B cell (primary cell): ENCODE results near the gene PTPRN2. TPM values are rescaled to one million over a fixed set of nuclear protein-coding genes. Genes with fewer than 3 reads are reported as not detected.

ENCODE experiments used
- ATAC-seq: fragments of 200-7000 bp; cut with Tn5 transposase; one replicate; pipeline ENCODE4 v1.10.0; 2021; ENCODE audit warnings: low read depth, mild to moderate bottlenecking, moderate number of reproducible peaks, moderate library complexity
- CTCF ChIA-PET: fragments of 350-600 bp; sonication (Branson Sonifier 250); formaldehyde crosslinking; loops from one replicate; lab custom pipeline; 2021; ENCODE audit warnings: antibody characterized with exemption, inconsistent platforms; lab: Charles Lee
- POLR2A ChIA-PET: fragments of 350-600 bp; sonication (Branson Sonifier 250); formaldehyde crosslinking; loops from one replicate; lab custom pipeline; 2021; ENCODE audit warnings: antibody characterized with exemption; lab: Charles Lee
- DNase-seq: peaks from one replicate; pipeline ENCODE4 v3.0.0; 2013
- H2AFZ ChIP-seq: 2 replicates; pipeline ENCODE4 v1.6.1; 2012; ENCODE audit warnings: mild to moderate bottlenecking, low read depth, low read length; ENCODE audit not compliant: insufficient read depth, poor library complexity, severe bottlenecking
- H3K27ac ChIP-seq, 2 donors: 1 replicate in 1 of 2; 2 replicates in 1 of 2; pipeline ENCODE4 v1.5.1; 2012 to 2013; ENCODE audit warnings: low read length in 2 of 2, mild to moderate bottlenecking in 2 of 2, moderate library complexity in 1 of 2
- H3K27me3 ChIP-seq, 4 experiments: fragments of 200-600 bp in 1 of 4; sonication (generic) in 1 of 4; replicated peaks in 1 of 4; 1 replicate in 2 of 4; 2 replicates in 2 of 4; pipeline versions ENCODE4 v1.6.1 to v1.7.0; 2013 to 2016; ENCODE audit warnings: low read length in 3 of 4, mild to moderate bottlenecking in 2 of 4, mixed read lengths in 1 of 4, moderate library complexity in 1 of 4; ENCODE audit not compliant: insufficient read depth in 4 of 4, control insufficient read depth in 3 of 4; ENCODE audit errors: control extremely low read depth in 1 of 4
- H3K36me3 ChIP-seq, 2 experiments: replicated peaks in 1 of 2; 1 replicate in 1 of 2; 2 replicates in 1 of 2; pipeline versions ENCODE4 v1.6.1 to v1.7.1; 2013; ENCODE audit warnings: low read length in 1 of 2; ENCODE audit not compliant: insufficient read depth in 2 of 2, control insufficient read depth in 1 of 2; ENCODE audit errors: control extremely low read depth in 1 of 2, extremely low read depth in 1 of 2
- H3K4me1 ChIP-seq, 2 donors: fragments of 200-600 bp in 1 of 2; sonication (generic) in 1 of 2; 1 replicate in 1 of 2; 2 replicates in 1 of 2; pipeline versions ENCODE4 v1.5.1 to v1.6.1; 2013 to 2017; ENCODE audit warnings: low read length in 2 of 2; ENCODE audit not compliant: control insufficient read depth in 2 of 2, insufficient read depth in 2 of 2
- H3K4me2 ChIP-seq: replicated peaks from 2 replicates; pipeline ENCODE3; 2012; ENCODE audit warnings: mild to moderate bottlenecking, low read depth, low read length; ENCODE audit not compliant: poor library complexity, severe bottlenecking
- H3K4me3 ChIP-seq, 5 experiments: fragments of 200-600 bp in 1 of 5; sonication (generic) in 1 of 5; 1 replicate in 3 of 5; 2 replicates in 2 of 5; pipeline versions ENCODE4 v1.5.1 to v1.7.0; 2011 to 2016; ENCODE audit warnings: low read length in 4 of 5, mild to moderate bottlenecking in 4 of 5, low read depth in 2 of 5, control low read depth in 1 of 5, moderate library complexity in 1 of 5; ENCODE audit not compliant: insufficient read depth in 1 of 5; ENCODE audit errors: control extremely low read depth in 1 of 5, extremely low read depth in 1 of 5
- H3K79me2 ChIP-seq: fragments of 200-600 bp; sonication (generic); one replicate; pipeline ENCODE4 v1.6.0; 2016; ENCODE audit warnings: low read length; ENCODE audit not compliant: control insufficient read depth, insufficient read depth
- H3K9ac ChIP-seq: fragments of 200-600 bp; sonication (generic); 2 replicates; pipeline ENCODE4 v1.6.1; 2017; ENCODE audit warnings: mild to moderate bottlenecking, low read length, moderate library complexity
- H3K9me3 ChIP-seq, 3 donors: one replicate each; pipeline versions ENCODE4 v1.6.1 to v1.7.1; 2013; ENCODE audit warnings: low read length in 2 of 3; ENCODE audit not compliant: control insufficient read depth in 2 of 3, insufficient read depth in 1 of 3; ENCODE audit errors: control extremely low read depth in 1 of 3
- H4K20me1 ChIP-seq: 2 replicates; pipeline ENCODE4 v1.6.0; 2012; ENCODE audit warnings: mild to moderate bottlenecking, low read length; ENCODE audit not compliant: insufficient read depth, control insufficient read depth, poor library complexity, severe bottlenecking
- H3K27ac Mint-ChIP-seq: one replicate; pipeline ENCODE4 v1.8.0; 2021; ENCODE audit warnings: mixed read lengths
- H3K27me3 Mint-ChIP-seq: one replicate; pipeline ENCODE4 v1.8.0; 2021; ENCODE audit warnings: mixed read lengths
- H3K4me1 Mint-ChIP-seq: one replicate; pipeline ENCODE4 v1.8.0; 2021; ENCODE audit warnings: mixed read lengths
- H3K4me3 Mint-ChIP-seq: one replicate; pipeline ENCODE4 v1.8.0; 2021; ENCODE audit warnings: mixed read lengths
- H3K9me3 Mint-ChIP-seq: one replicate; pipeline ENCODE4 v1.8.0; 2022; ENCODE audit warnings: mixed read lengths; ENCODE audit not compliant: insufficient read depth
- CTCF ChIP-seq: fragments of 200-600 bp; IDR thresholded peaks from one replicate; pipeline ENCODE4 v1.8.0; 2022; ENCODE audit warnings: antibody characterized with exemption, mild to moderate bottlenecking
- EZH2 ChIP-seq: IDR thresholded peaks from 2 replicates; pipeline ENCODE4 v1.6.1; 2012; ENCODE audit warnings: borderline replicate concordance, low read depth, mild to moderate bottlenecking, moderate library complexity, low read length; ENCODE audit not compliant: insufficient read depth, poor library complexity, severe bottlenecking
- WGBS: methylation state at CpG from one replicate; pipeline ENCODE4 v1.1.5; 2013; ENCODE audit warnings: missing lambda C conversion rate; ENCODE audit not compliant: insufficient coverage; 5-methylcytosine and 5-hydroxymethylcytosine counted together
- intact Hi-C: fragments of 100-400 bp; cut with micrococcal nuclease; formaldehyde crosslinking; loops from one replicate; pipeline ENCODE4 v1.10.0; 2022
- polyA plus RNA-seq: library from polyadenylated mRNA; depleted of rRNA; stranded (reverse); fragments of >200 nt; gene quantifications from 2 replicates; pipeline ENCODE4 v1.2.3, GENCODE V29; 2012
- total RNA-seq, 2 donors: library from RNA; stranded (reverse); fragments of 120-200 nt in 1 of 2; gene quantifications; 1 replicate in 1 of 2; 2 replicates in 1 of 2; pipeline versions ENCODE4 v1.2.3 to v1.2.4, GENCODE V29; 2013 to 2022

PTPRN2 gene
- total and polyA plus RNA-seq, 2 donors (not counting 1 experiment from before 2014, with no cell fraction given): 2.0 to 5.0 TPM

- DNase-seq: no peak
- Mint-ChIP-seq H3K4me1 (no peaks in the 10 kb centered on the region), H3K27me3 (no peaks in the 10 kb centered on the region), H3K27ac (no peak overlapping the region), H3K4me3 (no peak overlapping the region), H3K9me3 (no peaks in the 10 kb centered on the region)
- ChIA-PET CTCF (no interaction called here), POLR2A (no interaction called here)
- intact Hi-C loops: no loop called here
- Histone ChIP-seq H3K4me2 (no peak overlapping the region), H3K4me3 (no peak overlapping the region), H4K20me1 (no peaks in the 10 kb centered on the region), H3K27ac (no peak overlapping the region), H3K36me3 (no peaks in the 10 kb centered on the region), H3K4me1 (no peaks in the 10 kb centered on the region), H3K9me3 (peaks cover 0 to 27% (median 0%) of the 10 kb centered on the region in 3 donors), H2AFZ (no peak overlapping the region), H3K79me2 (no peaks in the 10 kb centered on the region), H3K27me3 (no peaks in the 10 kb centered on the region), H3K9ac (no peak overlapping the region)
- no peak for TF ChIP-seq CTCF
- TF ChIP-seq EZH2: no peak
- WGBS: 95% methylated on average over 38 of the region's 42 CpGs
- no peak for ATAC-seq
Measured at GRCh38 chr7:157801971-157802675, 785.5 kb downstream of the PTPRN2 start.

GRCh38 chr7:157801113-157801512 lies 786.5 kb downstream of the PTPRN2 start:
- Histone ChIP-seq H3K9ac (no peak overlapping the region), H3K36me3 (no peaks in the 10 kb centered on the region), H3K4me2 (no peak overlapping the region), H4K20me1 (no peaks in the 10 kb centered on the region), H2AFZ (no peak overlapping the region), H3K79me2 (no peaks in the 10 kb centered on the region), H3K27me3 (no peaks in the 10 kb centered on the region), H3K4me1 (no peaks in the 10 kb centered on the region), H3K27ac (no peak overlapping the region), H3K4me3 (no peak overlapping the region), H3K9me3 (peaks cover 0 to 23% (median 0%) of the 10 kb centered on the region in 3 donors)
- H3K9me3 Mint-ChIP-seq: no peaks in the 10 kb centered on the region
- TF ChIP-seq EZH2 (no peak), CTCF (no peak)
- DNase-seq: no peak
- no peaks in the 10 kb centered on the region for H3K4me1 Mint-ChIP-seq
- ChIA-PET CTCF (no interaction called here), POLR2A (no interaction called here)
- 97% methylated on average over 15 of the region's 21 CpGs for WGBS
- no peak for ATAC-seq
- H3K27ac Mint-ChIP-seq: no peak overlapping the region
- intact Hi-C loops: no loop called here
- no peaks in the 10 kb centered on the region for H3K27me3 Mint-ChIP-seq
- no peak overlapping the region for H3K4me3 Mint-ChIP-seq
